Fibroblast of pulmonary artery (primary cell): ENCODE measurements around the gene MARCO.

Source experiments
- DNase-seq: peaks from one replicate; pipeline ENCODE4 v3.0.0-alpha.2; 2010; ENCODE audit warnings: low read depth
- H3K4me3 ChIP-seq: replicated peaks from 2 replicates; pipeline ENCODE4 v1.5.1; 2011; ENCODE audit warnings: low read depth, mild to moderate bottlenecking, control low read depth, low read length, moderate library complexity
- CTCF ChIP-seq: IDR thresholded peaks from 2 replicates; pipeline ENCODE4 v1.5.1; 2011; ENCODE audit warnings: mild to moderate bottlenecking, control low read depth, low read length, inconsistent platforms; ENCODE audit errors: missing control alignments

The MARCO gene

GRCh38 chr2:118925476-118925875 lies 16.5 kb upstream of the MARCO start:
- no peak for TF ChIP-seq CTCF
- H3K4me3 ChIP-seq: no peak overlapping the region
- DNase-seq: no peak

GRCh38 chr2:118925981-118926380 lies 16.0 kb upstream of the MARCO start:
- no peak overlapping the region for H3K4me3 ChIP-seq
- no peak for TF ChIP-seq CTCF
- no peak for DNase-seq

GRCh38 chr2:118929059-118929458 lies 12.9 kb upstream of the MARCO start:
- no peak for DNase-seq
- no peak overlapping the region for H3K4me3 ChIP-seq
- TF ChIP-seq CTCF: no peak

- DNase-seq: no peak
- no peak overlapping the region for H3K4me3 ChIP-seq
- TF ChIP-seq CTCF: no peak
Measured at GRCh38 chr2:118932949-118933348, 9.0 kb upstream of the MARCO start.

GRCh38 chr2:118936306-118936705 lies 5.7 kb upstream of the MARCO start:
- no peak for DNase-seq
- no peak for TF ChIP-seq CTCF
- no peak overlapping the region for H3K4me3 ChIP-seq

GRCh38 chr2:118936936-118937335 lies 5.1 kb upstream of the MARCO start:
- no peak for TF ChIP-seq CTCF
- no peak for DNase-seq
- H3K4me3 ChIP-seq: no peak overlapping the region

DNA sequence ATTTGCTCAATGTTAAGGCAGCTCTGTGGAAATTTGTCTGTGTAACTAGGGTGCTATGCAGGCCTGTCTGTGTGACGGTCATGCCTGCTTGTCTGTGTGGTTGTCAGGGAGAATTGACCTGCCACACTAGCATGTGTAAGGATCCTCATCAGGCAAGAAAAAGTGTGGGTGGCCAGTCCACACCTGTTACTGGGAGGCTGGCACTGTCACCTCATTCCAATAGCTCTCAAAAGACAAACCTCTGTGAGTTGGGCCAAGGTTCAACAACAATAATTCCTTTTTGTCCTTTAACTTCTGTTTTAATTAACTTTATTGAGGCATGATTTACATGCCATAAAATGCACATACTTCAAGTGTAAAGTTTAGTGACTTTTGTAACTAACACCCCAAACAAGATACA lies 4.2 kb upstream of the MARCO start:
- TF ChIP-seq CTCF: no peak
- DNase-seq: no peak
- no peak overlapping the region for H3K4me3 ChIP-seq
